Fibroblast of mammary gland (primary cell): ENCODE measurements around the gene ANAPC5.

Experiments used
- DNase-seq: peaks from one replicate; pipeline ENCODE4 v3.0.0-alpha.2; 2010; ENCODE audit warnings: low read depth
- H3K4me3 ChIP-seq: 2 replicates; pipeline ENCODE4 v1.5.1; 2011; ENCODE audit warnings: low read depth, mild to moderate bottlenecking, low read length, moderate library complexity; ENCODE audit not compliant: control insufficient read depth
- TF ChIP-seq, protein P1 (sequence below): conservative IDR thresholded peaks from 2 replicates; pipeline ENCODE4 v1.5.1; 2011; ENCODE audit warnings: low read depth, low read length, inconsistent platforms; ENCODE audit not compliant: control insufficient read depth, insufficient read depth

ANAPC5 gene

GRCh38 chr12:121295116-121295745, 57.0 kb downstream of the ANAPC5 start:
- H3K4me3 ChIP-seq, result peak overlapping the region; percentile 87
- no peak for DNase-seq
- TF ChIP-seq, protein P1, sequence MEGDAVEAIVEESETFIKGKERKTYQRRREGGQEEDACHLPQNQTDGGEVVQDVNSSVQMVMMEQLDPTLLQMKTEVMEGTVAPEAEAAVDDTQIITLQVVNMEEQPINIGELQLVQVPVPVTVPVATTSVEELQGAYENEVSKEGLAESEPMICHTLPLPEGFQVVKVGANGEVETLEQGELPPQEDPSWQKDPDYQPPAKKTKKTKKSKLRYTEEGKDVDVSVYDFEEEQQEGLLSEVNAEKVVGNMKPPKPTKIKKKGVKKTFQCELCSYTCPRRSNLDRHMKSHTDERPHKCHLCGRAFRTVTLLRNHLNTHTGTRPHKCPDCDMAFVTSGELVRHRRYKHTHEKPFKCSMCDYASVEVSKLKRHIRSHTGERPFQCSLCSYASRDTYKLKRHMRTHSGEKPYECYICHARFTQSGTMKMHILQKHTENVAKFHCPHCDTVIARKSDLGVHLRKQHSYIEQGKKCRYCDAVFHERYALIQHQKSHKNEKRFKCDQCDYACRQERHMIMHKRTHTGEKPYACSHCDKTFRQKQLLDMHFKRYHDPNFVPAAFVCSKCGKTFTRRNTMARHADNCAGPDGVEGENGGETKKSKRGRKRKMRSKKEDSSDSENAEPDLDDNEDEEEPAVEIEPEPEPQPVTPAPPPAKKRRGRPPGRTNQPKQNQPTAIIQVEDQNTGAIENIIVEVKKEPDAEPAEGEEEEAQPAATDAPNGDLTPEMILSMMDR, result no peak

- TF ChIP-seq, protein P1, result no peak
- DNase-seq, result no peak
- H3K4me3 ChIP-seq, result no peak overlapping the region
These were observed 57.9 kb downstream of the ANAPC5 start for GRCh38 chr12:121294151-121294889.

GRCh38 chr12:121293603-121294002, 58.6 kb downstream of the ANAPC5 start:
- H3K4me3 ChIP-seq, result no peak overlapping the region
- DNase-seq, result no peak
- TF ChIP-seq, protein P1, result no peak

- TF ChIP-seq, protein P1, result no peak
- H3K4me3 ChIP-seq, result no peak overlapping the region
- DNase-seq, result no peak
These were observed 61.8 kb downstream of the ANAPC5 start for GRCh38 chr12:121290410-121290809.

- no peak for DNase-seq
- no peak overlapping the region for H3K4me3 ChIP-seq
- TF ChIP-seq, protein P1, result no peak
These were observed 62.2 kb downstream of the ANAPC5 start for GRCh38 chr12:121289962-121290361.

- TF ChIP-seq, protein P1, result no peak
- no peak overlapping the region for H3K4me3 ChIP-seq
- no peak for DNase-seq
These were observed 63.2 kb downstream of the ANAPC5 start for GRCh38 chr12:121288986-121289385.
